HCT116 (cell line): Measurements from ENCODE around the gene AMOTL1. TPM values are rescaled to one million over a fixed set of nuclear protein-coding genes. Genes with fewer than 3 reads are reported as not detected.

Experiments
- ATAC-seq: fragments of 200-7000 bp; cut with Tn5 transposase; 2 replicates; pipeline ENCODE4 v1.9.1; 2020; ENCODE audit warnings: mild to moderate bottlenecking, moderate library complexity
- BruUV-seq: library from RNA; stranded (reverse); fragments of 400-500 nt; replicated peaks from 2 replicates; lab custom pipeline; 2021; lab: Mats Ljungman, UMichigan
- CTCF ChIA-PET: fragments of 300-600 bp; sonication (Branson Sonifier 250); formaldehyde crosslinking; loops from one replicate; lab custom pipeline; 2021; ENCODE audit warnings: antibody characterized with exemption; lab: Charles Lee
- POLR2A ChIA-PET: fragments of 300-600, 350-600 bp; sonication (Branson Sonifier 250); formaldehyde crosslinking; loops from one replicate; lab custom pipeline; 2021; ENCODE audit warnings: antibody characterized with exemption; lab: Charles Lee
- RAD21 ChIA-PET, 2 experiments: fragments of 300-600 bp; sonication (Branson Sonifier 250); formaldehyde crosslinking; loops; one replicate each; lab custom pipeline; 2023; ENCODE audit warnings: low total read pairs in 2 of 2; ENCODE audit not compliant: uncharacterized antibody in 2 of 2, unreplicated experiment in 2 of 2, low non-redundant PET in 1 of 2; lab: Charles Lee
- DNase-seq: peaks from one replicate; pipeline ENCODE4 v3.0.0-alpha.2; 2010; ENCODE audit warnings: low read depth, low spot score
- H2AFZ ChIP-seq: fragments of 200-600 bp; shearing (Covaris generic), sonication (generic); 2 replicates; pipeline ENCODE4 v1.6.1; 2017; ENCODE audit warnings: low read depth, mixed run types, mixed read lengths, antibody characterized with exemption, low read length; ENCODE audit not compliant: poor library complexity, severe bottlenecking
- H3K27ac ChIP-seq: 2 replicates; pipeline ENCODE4 v1.5.1; 2012; ENCODE audit warnings: low read depth, low read length
- H3K27me3 ChIP-seq: fragments of 200-600 bp; sonication (generic); 2 replicates; pipeline ENCODE4 v1.6.1; 2016; ENCODE audit warnings: mixed run types, low read length, mixed read lengths; ENCODE audit not compliant: insufficient read depth
- H3K36me3 ChIP-seq, 2 experiments: fragments of 200-500 bp in 1 of 2; fragments of 200-600 bp in 1 of 2; sonication (Bioruptor generic) in 1 of 2; sonication (generic) in 1 of 2; 2 replicates each; pipeline versions ENCODE4 v1.5.1 to v1.6.1; 2014 to 2016; ENCODE audit warnings: low read length in 2 of 2, inconsistent platforms in 1 of 2, mixed read lengths in 1 of 2, mixed run types in 1 of 2; ENCODE audit not compliant: insufficient read depth in 2 of 2, control insufficient read depth in 1 of 2
- H3K4me1 ChIP-seq, 2 experiments: fragments of 200-600 bp in 1 of 2; sonication (generic) in 1 of 2; 2 replicates each; pipeline versions ENCODE4 v1.5.1 to v1.6.1; 2012 to 2017; ENCODE audit warnings: low read length in 2 of 2, inconsistent platforms in 1 of 2, mild to moderate bottlenecking in 1 of 2, mixed read lengths in 1 of 2, mixed run types in 1 of 2, moderate library complexity in 1 of 2; ENCODE audit not compliant: insufficient read depth in 2 of 2, control insufficient read depth in 1 of 2
- H3K4me2 ChIP-seq: fragments of 200-600 bp; sonication (generic); 2 replicates; pipeline ENCODE4 v1.6.1; 2017; ENCODE audit warnings: mixed run types, low read length, mixed read lengths
- H3K4me3 ChIP-seq, 2 experiments: fragments of 200-600 bp in 1 of 2; sonication (generic) in 1 of 2; replicated peaks in 1 of 2; 2 replicates each; pipeline ENCODE4 v1.5.1; 2011 to 2016; ENCODE audit warnings: low read length in 2 of 2, control low read depth in 1 of 2, low read depth in 1 of 2, mild to moderate bottlenecking in 1 of 2, mixed read lengths in 1 of 2, mixed run types in 1 of 2
- H3K79me2 ChIP-seq: fragments of 200-600 bp; sonication (generic); 2 replicates; pipeline ENCODE4 v1.6.1; 2017; ENCODE audit warnings: mild to moderate bottlenecking, mixed run types, low read length, moderate library complexity, mixed read lengths; ENCODE audit not compliant: insufficient read depth
- H3K9ac ChIP-seq: fragments of 200-600 bp; sonication (generic); 2 replicates; pipeline ENCODE4 v1.6.1; 2016; ENCODE audit warnings: low read length, mixed read lengths
- H3K9me2 ChIP-seq: fragments of 200-600 bp; sonication (generic), shearing (Covaris generic); 2 replicates; pipeline ENCODE4 v1.6.1; 2017; ENCODE audit warnings: mixed run types, mild to moderate bottlenecking, moderate library complexity; ENCODE audit not compliant: insufficient read depth
- H3K9me3 ChIP-seq, 2 experiments: fragments of 200-500 bp in 1 of 2; fragments of 200-600 bp in 1 of 2; sonication (Bioruptor generic) in 1 of 2; sonication (generic) in 1 of 2; 2 replicates each; pipeline ENCODE4 v1.6.1; 2014 to 2017; ENCODE audit warnings: low read length in 2 of 2, mixed read lengths in 2 of 2, inconsistent platforms in 1 of 2, low read depth in 1 of 2, mild to moderate bottlenecking in 1 of 2, mixed run types in 1 of 2, moderate library complexity in 1 of 2; ENCODE audit not compliant: control insufficient read depth in 1 of 2, insufficient read depth in 1 of 2
- H4K20me1 ChIP-seq: fragments of 200-600 bp; sonication (generic), shearing (Covaris generic); 2 replicates; pipeline ENCODE4 v1.6.1; 2017; ENCODE audit warnings: mixed run types, mild to moderate bottlenecking, moderate library complexity; ENCODE audit not compliant: insufficient read depth
- CBX3 ChIP-seq: IDR thresholded peaks from 2 replicates; pipeline ENCODE4 v1.6.1; 2012; ENCODE audit warnings: low read depth
- EZH2 ChIP-seq: fragments of 200-600 bp; sonication (generic); IDR thresholded peaks from 2 replicates; pipeline ENCODE4 v1.6.1; 2017; ENCODE audit warnings: antibody characterized with exemption, mixed run types
- EZH2phosphoT487 ChIP-seq: fragments of 200-600 bp; IDR thresholded peaks from 2 replicates; pipeline ENCODE4 v1.6.1; 2018; ENCODE audit warnings: antibody characterized with exemption, borderline replicate concordance
- FOSL1 ChIP-seq: IDR thresholded peaks from 2 replicates; pipeline ENCODE4 v1.6.1; 2012; ENCODE audit warnings: low read depth
- POLR2A ChIP-seq: IDR thresholded peaks from 2 replicates; pipeline ENCODE4 v1.7.0; 2011; ENCODE audit warnings: borderline replicate concordance; ENCODE audit not compliant: insufficient read depth, insufficient read length; ENCODE audit errors: extremely low read depth
- SIN3A ChIP-seq: IDR thresholded peaks from 2 replicates; pipeline ENCODE4 v1.6.1; 2012; ENCODE audit warnings: low read depth
- SP1 ChIP-seq: IDR thresholded peaks from 2 replicates; pipeline ENCODE4 v1.6.1; 2012; ENCODE audit warnings: low read depth
- TCF7L2 ChIP-seq: IDR thresholded peaks from 2 replicates; pipeline ENCODE4 v1.7.0; 2011; ENCODE audit warnings: borderline replicate concordance, inconsistent platforms; ENCODE audit not compliant: insufficient read depth, insufficient read length; ENCODE audit errors: extremely low read depth
- ZNF274 ChIP-seq: fragments of 200-500 bp; sonication (Bioruptor generic); IDR thresholded peaks from 2 replicates; pipeline ENCODE4 v1.6.1; 2014; ENCODE audit warnings: mild to moderate bottlenecking, low read depth, low read length, inconsistent platforms
- intact Hi-C: fragments of 100-400 bp; cut with micrococcal nuclease; formaldehyde crosslinking; loops from 2 replicates; pipeline ENCODE4 v1.10.0; 2022
- total RNA-seq: library from RNA; stranded (reverse); gene quantifications from one replicate; pipeline ENCODE4 v1.2.1, GENCODE V29; 2021; ENCODE audit not compliant: unreplicated experiment
- TF ChIP-seq, protein P1 (sequence below), 3 experiments: fragments of 200-600 bp in 1 of 3; sonication (generic) in 1 of 3; IDR thresholded peaks in 2 of 3; conservative IDR thresholded peaks in 1 of 3; 2 replicates each; pipeline ENCODE4 v1.5.1; 2012 to 2017; ENCODE audit warnings: low read depth in 2 of 3, low read length in 2 of 3, antibody characterized with exemption in 1 of 3, borderline replicate concordance in 1 of 3, control low read depth in 1 of 3, mild to moderate bottlenecking in 1 of 3, mixed read lengths in 1 of 3, mixed run types in 1 of 3, moderate library complexity in 1 of 3; ENCODE audit not compliant: insufficient read depth in 1 of 3

AMOTL1 gene
- total RNA-seq, 1 experiment from 2014 or later, result 27.6 TPM

DNA sequence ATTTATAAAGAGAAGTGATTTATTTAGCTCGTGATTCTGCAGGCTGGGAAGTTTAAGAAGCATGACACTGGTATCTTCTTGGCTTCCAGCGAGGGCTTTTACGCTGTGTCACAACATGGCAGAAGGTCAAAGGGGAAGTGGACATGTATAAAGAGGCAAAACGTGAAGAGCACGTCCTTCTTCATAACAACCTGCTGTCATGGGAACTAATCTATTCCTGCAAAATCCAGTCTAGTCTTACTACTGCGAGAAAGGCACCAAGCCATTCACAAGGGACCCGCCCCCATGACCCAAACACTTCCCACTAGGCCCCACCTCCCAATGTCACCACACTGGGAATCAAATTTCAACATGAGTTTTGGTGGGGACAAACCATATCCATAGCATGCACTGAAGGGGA, 58.3 kb downstream of the AMOTL1 start:
- H3K4me3 ChIP-seq, result no peak overlapping the region
- no peaks in the 10 kb centered on the region for H3K9me3 ChIP-seq
- TF ChIP-seq ZNF274 (no peak), POLR2A (no peak), EZH2 (no peak), EZH2phosphoT487 (no peak), SP1 (no peak), FOSL1 (no peak), SIN3A (no peak), TCF7L2 (no peak)
- TF ChIP-seq, protein P1, sequence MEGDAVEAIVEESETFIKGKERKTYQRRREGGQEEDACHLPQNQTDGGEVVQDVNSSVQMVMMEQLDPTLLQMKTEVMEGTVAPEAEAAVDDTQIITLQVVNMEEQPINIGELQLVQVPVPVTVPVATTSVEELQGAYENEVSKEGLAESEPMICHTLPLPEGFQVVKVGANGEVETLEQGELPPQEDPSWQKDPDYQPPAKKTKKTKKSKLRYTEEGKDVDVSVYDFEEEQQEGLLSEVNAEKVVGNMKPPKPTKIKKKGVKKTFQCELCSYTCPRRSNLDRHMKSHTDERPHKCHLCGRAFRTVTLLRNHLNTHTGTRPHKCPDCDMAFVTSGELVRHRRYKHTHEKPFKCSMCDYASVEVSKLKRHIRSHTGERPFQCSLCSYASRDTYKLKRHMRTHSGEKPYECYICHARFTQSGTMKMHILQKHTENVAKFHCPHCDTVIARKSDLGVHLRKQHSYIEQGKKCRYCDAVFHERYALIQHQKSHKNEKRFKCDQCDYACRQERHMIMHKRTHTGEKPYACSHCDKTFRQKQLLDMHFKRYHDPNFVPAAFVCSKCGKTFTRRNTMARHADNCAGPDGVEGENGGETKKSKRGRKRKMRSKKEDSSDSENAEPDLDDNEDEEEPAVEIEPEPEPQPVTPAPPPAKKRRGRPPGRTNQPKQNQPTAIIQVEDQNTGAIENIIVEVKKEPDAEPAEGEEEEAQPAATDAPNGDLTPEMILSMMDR (IDR thresholded peaks at IDR 0.05 in 2 of 3, conservative IDR thresholded peaks at IDR 0.05 in 1 of 3; ENCODE audit: borderline replicate concordance in 1 of 3, insufficient read depth in 1 of 3, low read depth in 2 of 3, low read length in 2 of 3), result no peak
- CTCF ChIA-PET, result no interaction called here
- no peak overlapping the region for H2AFZ ChIP-seq
- H3K4me1 ChIP-seq, result no peaks in the 10 kb centered on the region
- ATAC-seq (no peak), DNase-seq (no peak)
- no peak overlapping the region for H3K9ac ChIP-seq
- POLR2A ChIA-PET, result no interaction called here
- intact Hi-C loops, result no loop called here
- no TSS peak for BruUV-seq
- no peak overlapping the region for H3K4me2 ChIP-seq
- H3K27me3 ChIP-seq, result no peaks in the 10 kb centered on the region
- RAD21 ChIA-PET, result no interaction called here
- H3K9me2 ChIP-seq, result no peaks in the 10 kb centered on the region
- H4K20me1 ChIP-seq, result no peaks in the 10 kb centered on the region
- 0 out of 4 replicates have a peak, but pooled peaks cover 0 to 2% of the 10 kb centered on the region in 2 experiments for H3K36me3 ChIP-seq
- H3K79me2 ChIP-seq, result no peaks in the 10 kb centered on the region
- H3K27ac ChIP-seq, result no peak overlapping the region

DNA sequence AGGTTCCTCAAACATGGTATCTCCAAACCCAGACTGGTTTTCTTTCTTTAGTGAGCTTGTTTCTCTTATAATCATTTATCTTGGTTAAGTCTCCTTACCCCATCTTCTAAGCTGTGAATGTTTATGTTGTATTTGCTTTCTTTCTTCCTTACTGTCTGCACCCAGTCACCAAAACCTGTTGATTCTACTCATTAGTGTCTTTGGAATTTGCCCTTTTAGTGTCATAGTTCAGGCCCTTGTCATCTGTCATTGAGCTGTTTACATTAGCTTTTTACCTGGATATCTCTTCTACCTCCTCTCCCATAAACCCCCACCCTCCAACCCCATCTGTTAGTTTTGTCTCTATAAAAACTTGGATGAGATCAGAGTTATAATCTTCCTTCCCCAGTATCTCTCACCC, 59.9 kb downstream of the AMOTL1 start:
- Histone ChIP-seq H3K36me3 (peaks cover 0 to 2% of the 10 kb centered on the region in 2 experiments; a peak in 1 of 4 replicates), H3K27ac (no peak overlapping the region), H3K9ac (no peak overlapping the region), H3K79me2 (no peaks in the 10 kb centered on the region), H3K27me3 (no peaks in the 10 kb centered on the region), H3K9me2 (no peaks in the 10 kb centered on the region), H3K4me2 (no peak overlapping the region), H2AFZ (no peak overlapping the region), H3K4me1 (no peaks in the 10 kb centered on the region), H3K4me3 (no peak overlapping the region), H3K9me3 (no peaks in the 10 kb centered on the region), H4K20me1 (no peaks in the 10 kb centered on the region)
- DNase-seq, result no peak
- ChIA-PET CTCF (no interaction called here), RAD21 (no interaction called here), POLR2A (no interaction called here)
- TF ChIP-seq CBX3 (no peak), POLR2A (no peak)
- ATAC-seq, result no peak
- intact Hi-C loops, result no loop called here
- BruUV-seq, result no TSS peak
